NT2/D1 (cell line): ENCODE measurements around the gene QRSL1.

Source experiments
- SUZ12 ChIP-seq: IDR thresholded peaks from 2 replicates; pipeline ENCODE4 v1.6.1; 2011; ENCODE audit not compliant: insufficient read length, insufficient read depth; ENCODE audit errors: extremely low read depth
- YY1 ChIP-seq: IDR thresholded peaks from 2 replicates; pipeline ENCODE4 v1.6.1; 2011; ENCODE audit not compliant: insufficient read length, insufficient read depth
- ZNF274 ChIP-seq: IDR thresholded peaks from 2 replicates; pipeline ENCODE4 v1.6.1; 2011; ENCODE audit warnings: mild to moderate bottlenecking, low read depth, low read length

DNA sequence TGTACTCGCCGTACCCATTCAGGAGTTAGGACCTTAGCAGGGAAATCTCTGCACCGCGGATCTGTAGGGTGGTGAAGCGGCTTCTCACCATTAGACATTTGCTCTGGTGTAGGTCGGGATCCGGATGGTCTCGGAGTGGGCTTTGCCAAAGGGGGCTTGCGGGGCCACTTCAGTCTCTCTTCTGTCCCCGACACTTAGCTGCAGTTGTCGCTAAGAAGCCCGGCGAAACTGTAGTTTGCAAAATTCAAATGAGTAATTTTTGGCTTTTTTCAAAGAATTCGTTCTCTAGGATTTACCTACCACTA is 433 bp downstream of the QRSL1 start:
- no peak for TF ChIP-seq ZNF274
- TF ChIP-seq YY1 = no peak
- TF ChIP-seq SUZ12 = no peak
